A549 (cell line): Measurements from ENCODE around the gene TLR6.

Experiments
- CEBPB ChIP-seq, 2 experiments: fragments of >200 bp in 1 of 2; sonication (Bioruptor Twin) in 1 of 2; formaldehyde crosslinking in 1 of 2; IDR thresholded peaks; 2 replicates each; pipeline ENCODE4 v1.6.1; 2012 to 2016
- CHD2 ChIP-seq: fragments of 150-350 bp; IDR thresholded peaks from 2 replicates; pipeline ENCODE4 v1.6.1; 2014; ENCODE audit warnings: low read length; ENCODE audit not compliant: partially characterized antibody
- CTCF ChIP-seq: fragments of >200 bp; sonication (Bioruptor Twin); formaldehyde crosslinking; IDR thresholded peaks from 3 replicates; pipeline ENCODE4 v1.5.1; 2016
- EHMT2 ChIP-seq: fragments of 200-600 bp; sonication (generic); IDR thresholded peaks from 2 replicates; pipeline ENCODE4 v1.6.1; 2016; ENCODE audit warnings: antibody characterized with exemption, low read depth, mild to moderate bottlenecking, moderate library complexity
- EP300 ChIP-seq, 2 experiments: fragments of >200 bp; sonication (Bioruptor Twin); formaldehyde crosslinking; IDR thresholded peaks; 2 replicates in 1 of 2; 3 replicates in 1 of 2; pipeline ENCODE4 v1.6.1; 2016 to 2017
- GATA3 ChIP-seq: IDR thresholded peaks from 2 replicates; pipeline ENCODE4 v1.6.1; 2012; ENCODE audit warnings: borderline replicate concordance
- HES2 ChIP-seq: fragments of >200 bp; sonication (Bioruptor Twin); formaldehyde crosslinking; IDR thresholded peaks from 2 replicates; pipeline ENCODE4 v1.6.1; 2016
- JUNB ChIP-seq: fragments of >200 bp; sonication (Bioruptor Twin); formaldehyde crosslinking; IDR thresholded peaks from 2 replicates; pipeline ENCODE4 v1.6.1; 2016
- MYC ChIP-seq: IDR thresholded peaks from 2 replicates; pipeline ENCODE4 v1.6.1; 2012; ENCODE audit warnings: mild to moderate bottlenecking, inconsistent platforms, low read length, improper control_type of control experiment, borderline replicate concordance
- POLR2A ChIP-seq: IDR thresholded peaks from 2 replicates; pipeline ENCODE4 v1.6.1; 2012; ENCODE audit warnings: mild to moderate bottlenecking, low read length
- RAD21 ChIP-seq, 2 experiments: fragments of >200 bp in 1 of 2; sonication (Bioruptor Twin) in 1 of 2; formaldehyde crosslinking in 1 of 2; IDR thresholded peaks in 1 of 2; conservative IDR thresholded peaks in 1 of 2; 2 replicates in 1 of 2; 3 replicates in 1 of 2; pipeline ENCODE4 v1.6.1; 2012 to 2018; ENCODE audit warnings: inconsistent platforms in 1 of 2
- REST ChIP-seq: fragments of 200-600 bp; sonication (generic); IDR thresholded peaks from 2 replicates; pipeline ENCODE4 v1.6.1; 2016; ENCODE audit warnings: antibody characterized with exemption, mild to moderate bottlenecking, moderate library complexity
- TP53 ChIP-seq: fragments of 250-450 bp; sonication (Bioruptor Pico); IDR thresholded peaks from 2 replicates; pipeline ENCODE4 v1.5.0; 2021; ENCODE audit warnings: mild to moderate bottlenecking, moderate library complexity
- ZC3H11A ChIP-seq: fragments of 450-650 bp; IDR thresholded peaks from 2 replicates; pipeline ENCODE4 v1.6.1; 2014; ENCODE audit warnings: antibody characterized with exemption, mild to moderate bottlenecking

GRCh38 chr4:38784141-38784540 lies 72.5 kb downstream of the TLR6 start:
- TF ChIP-seq CHD2 = no peak
- no peak for TF ChIP-seq CTCF
- no peak for TF ChIP-seq ZC3H11A
- no peak for TF ChIP-seq GATA3
- no peak for TF ChIP-seq TP53
- TF ChIP-seq POLR2A = no peak
- no peak for TF ChIP-seq MYC
- TF ChIP-seq EHMT2 = no peak
- TF ChIP-seq REST = no peak
- TF ChIP-seq RAD21 (conservative IDR thresholded peaks at IDR 0.05 in 1 of 2, IDR thresholded peaks at IDR 0.05 in 1 of 2) = no peak
- TF ChIP-seq HES2 = no peak
- no peak for TF ChIP-seq JUNB
- no peak for TF ChIP-seq EP300 (IDR thresholded peaks at IDR 0.05)
- no peak for TF ChIP-seq CEBPB (IDR thresholded peaks at IDR 0.05)
